HG03469 (cell line): Measurements from ENCODE around the gene CCL3.
"Not testable (repeated sequence)": the region's sequence is repeated elsewhere in the genome, so short reads cannot be mapped to it uniquely, and the experiment has no call there.

ENCODE experiments used
- ATAC-seq: cut with Tn5 transposase; IDR thresholded peaks from one replicate; pipeline ENCODE4 v1.9.1; 2021; ENCODE audit warnings: mild to moderate bottlenecking, moderate library complexity, moderate number of reproducible peaks; ENCODE audit not compliant: unreplicated experiment

The CCL3 gene

DNA sequence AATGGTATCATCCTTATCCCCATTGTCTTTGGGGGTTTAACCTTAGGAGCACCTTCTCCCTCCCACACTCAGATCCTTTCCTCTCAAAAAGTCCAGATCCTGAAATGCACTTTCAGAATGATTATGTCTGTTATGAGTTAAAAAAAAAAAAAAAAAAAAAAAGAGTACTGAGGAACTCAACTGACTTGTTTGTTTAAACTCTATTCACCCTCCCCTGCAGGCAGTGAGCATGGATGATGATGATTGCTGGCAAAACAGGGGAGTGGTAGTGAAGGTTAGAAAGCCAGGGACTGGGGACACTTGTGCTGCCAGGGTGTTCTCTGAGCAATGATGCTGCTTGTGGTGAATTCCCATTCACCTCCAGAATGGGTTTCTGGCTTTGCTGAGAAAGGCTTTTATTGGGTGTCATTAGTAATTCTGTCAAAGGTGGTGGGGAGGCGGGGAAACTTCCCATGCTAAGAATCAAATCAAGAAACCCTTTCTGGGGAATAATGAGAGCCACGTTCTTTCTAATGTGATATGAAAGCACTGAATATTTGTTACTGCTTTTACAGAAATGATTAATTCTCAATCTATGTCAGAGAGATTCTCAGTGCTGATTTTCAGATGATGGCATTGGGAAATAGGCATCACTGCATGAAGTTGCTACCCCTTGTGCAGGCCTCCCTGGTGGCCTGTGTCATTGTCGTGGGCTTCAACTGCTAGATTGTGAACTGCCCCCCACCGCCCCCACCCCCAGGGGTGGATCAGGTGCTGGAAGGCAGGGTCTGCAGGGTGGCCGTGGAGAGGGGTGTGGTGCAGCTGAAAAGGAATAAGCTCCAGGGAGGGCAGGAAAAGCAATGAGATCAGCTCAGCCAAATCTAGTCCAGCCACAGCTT is 27.8 kb upstream of the CCL3 start:
- no peak for ATAC-seq

DNA sequence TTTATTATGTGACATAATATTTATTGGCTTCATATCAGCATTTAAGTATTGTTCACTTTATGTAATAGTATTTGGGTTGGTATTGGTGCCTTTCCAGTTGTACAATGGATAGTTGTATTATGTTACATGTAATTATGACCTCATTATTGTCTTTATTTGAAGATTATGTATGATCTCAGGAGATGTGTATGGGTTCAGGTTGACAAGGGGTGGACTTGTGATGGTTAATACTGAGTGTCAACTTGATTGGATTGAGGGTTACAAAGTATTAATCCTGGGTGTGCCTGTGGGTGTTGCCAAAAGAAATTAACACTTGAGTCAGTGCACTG is 25.7 kb upstream of the CCL3 start:
- not testable (repeated sequence) for ATAC-seq

DNA sequence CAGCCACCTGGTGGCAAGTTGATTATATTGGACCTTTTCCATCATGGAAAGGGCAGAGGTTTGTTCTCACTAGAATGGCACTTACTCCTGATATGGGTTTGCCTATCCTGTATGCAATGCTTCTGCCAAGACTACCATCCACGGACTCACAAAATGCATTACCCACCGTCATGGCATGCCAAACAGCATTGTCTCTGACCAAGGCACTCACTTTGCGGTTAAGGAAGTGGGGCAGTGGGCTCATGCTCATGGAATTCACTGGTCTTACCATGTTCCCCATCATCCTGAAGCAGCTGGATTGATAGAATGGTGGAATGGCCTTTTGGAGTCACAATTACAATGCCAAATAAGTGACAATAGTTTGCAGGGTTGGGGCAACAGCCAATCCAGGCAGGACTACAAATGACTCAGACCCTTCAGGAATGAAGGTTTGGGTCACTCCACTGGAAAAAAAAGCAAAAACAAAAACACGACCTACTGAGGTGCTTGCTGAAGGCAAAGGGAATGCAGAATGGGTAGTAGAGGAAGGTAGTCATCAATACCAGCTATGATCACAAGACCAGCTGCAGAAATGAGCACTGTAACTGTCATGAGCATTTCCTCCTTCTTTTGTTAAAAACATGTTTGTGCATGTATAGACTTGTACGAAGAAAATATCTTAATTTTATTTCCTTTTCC is 25.2 kb upstream of the CCL3 start:
- not testable (repeated sequence) for ATAC-seq

- not testable (repeated sequence) for ATAC-seq
Measured at GRCh38 chr17:36113131-36113530, 23.2 kb upstream of the CCL3 start.

DNA sequence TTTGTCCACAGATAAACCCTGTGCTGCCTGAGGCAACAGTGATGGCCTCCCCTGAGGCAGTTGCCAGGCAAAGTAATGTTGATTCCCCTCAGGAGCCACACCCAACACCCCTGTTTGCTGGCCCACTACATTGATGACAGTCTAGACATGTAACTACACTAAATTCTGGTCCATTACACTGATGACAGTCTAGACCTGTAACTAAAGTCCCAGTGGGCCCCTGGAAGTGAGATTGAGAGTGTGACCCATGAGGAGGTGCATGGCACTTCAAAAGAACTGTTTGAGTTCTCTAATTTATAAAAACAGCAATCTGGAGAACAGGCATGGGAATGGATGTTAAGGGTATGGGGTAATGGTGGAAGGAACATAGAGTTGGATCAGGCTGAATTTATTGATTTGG is 22.6 kb upstream of the CCL3 start:
- no peak for ATAC-seq

DNA sequence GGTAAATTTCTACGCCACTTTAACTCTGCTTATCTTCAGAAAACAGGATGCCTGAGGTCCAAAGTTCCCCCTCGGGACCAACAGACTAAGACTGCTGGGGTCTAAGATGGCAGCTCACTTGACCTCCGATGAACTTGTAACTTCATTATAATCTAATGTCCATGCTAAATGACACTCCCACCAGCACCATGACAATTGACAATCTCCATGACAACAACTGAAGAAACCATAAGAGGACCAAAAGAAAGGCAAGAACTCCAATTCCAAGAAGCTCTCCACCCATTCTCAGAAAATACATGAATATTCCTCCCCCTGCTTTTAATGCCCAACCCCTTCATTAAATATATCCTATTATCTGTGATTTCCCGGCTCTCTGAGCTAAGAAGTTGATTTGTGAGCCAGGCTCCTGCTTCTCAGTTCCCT is 21.1 kb upstream of the CCL3 start:
- ATAC-seq, result no peak

- not testable (repeated sequence) for ATAC-seq
Measured at GRCh38 chr17:36108265-36108664, 18.3 kb upstream of the CCL3 start.

DNA sequence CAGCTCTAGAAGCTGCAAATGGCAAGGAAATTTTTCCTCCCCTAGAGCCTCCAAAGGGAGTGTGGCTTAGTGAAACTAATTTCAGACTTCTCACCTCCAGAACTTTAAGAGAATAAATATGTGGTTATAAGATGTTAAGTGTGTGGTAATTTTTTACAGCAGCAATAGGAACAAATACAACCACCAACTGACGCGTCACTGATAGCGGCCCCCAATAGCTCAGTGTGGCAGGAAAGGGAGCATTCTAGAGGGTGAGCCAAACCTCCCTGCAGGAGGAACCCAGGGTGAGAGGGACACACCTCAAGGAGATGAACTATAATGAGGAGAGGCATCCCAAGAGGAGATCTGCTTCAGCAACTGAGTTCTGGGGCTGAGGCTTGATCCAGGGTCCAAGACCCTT is 17.7 kb upstream of the CCL3 start:
- no peak for ATAC-seq

DNA sequence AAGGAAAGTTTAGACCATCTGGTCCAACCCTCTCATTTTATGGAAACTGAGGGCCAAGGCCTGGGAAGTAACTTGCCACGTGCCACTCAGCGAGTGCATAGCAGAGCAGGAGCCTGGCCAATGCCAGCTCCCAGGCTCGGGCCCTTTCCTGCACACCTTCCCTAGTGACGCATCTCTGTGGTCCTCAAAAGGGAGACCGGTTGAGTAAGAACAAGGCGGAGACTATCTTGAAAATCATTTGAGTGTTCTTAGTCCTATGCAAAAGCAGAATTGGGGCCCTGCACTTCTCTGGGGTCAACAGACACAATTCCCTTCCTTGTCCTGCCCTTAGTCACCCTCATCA is 16.5 kb upstream of the CCL3 start:
- no peak for ATAC-seq

DNA sequence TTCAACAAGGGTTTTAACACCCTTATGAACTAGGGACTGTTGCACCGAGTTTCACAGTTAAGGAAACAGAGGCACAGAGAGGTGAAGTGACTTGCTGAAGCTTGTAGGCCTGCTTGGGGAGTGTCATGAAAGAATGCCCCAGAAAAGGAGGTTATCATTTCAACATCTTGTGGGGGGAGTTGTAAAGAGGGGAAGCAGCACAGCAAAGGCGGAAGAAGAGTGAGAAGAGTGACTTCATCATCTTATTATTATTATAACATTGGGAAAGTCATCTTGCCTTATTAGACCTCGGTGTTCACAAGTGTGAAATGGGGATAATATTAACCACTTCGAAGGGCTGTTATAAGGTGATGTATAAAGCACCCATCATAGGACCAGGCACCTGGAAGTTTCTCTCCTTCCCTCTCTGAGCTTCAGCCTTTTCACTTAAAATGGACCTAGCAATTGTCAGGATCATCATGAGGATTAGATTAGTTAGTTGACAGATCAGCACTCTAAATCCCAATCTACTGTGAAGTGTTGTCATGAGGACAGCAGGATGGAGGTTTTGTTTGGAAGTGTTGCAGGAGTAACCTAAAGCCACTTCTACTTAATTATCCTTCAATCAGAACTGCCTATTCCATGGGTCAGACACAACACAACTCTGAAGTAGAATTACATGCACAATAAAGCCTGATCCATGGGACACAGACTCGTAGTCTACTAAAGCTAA is 16.0 kb upstream of the CCL3 start:
- ATAC-seq, result no peak

DNA sequence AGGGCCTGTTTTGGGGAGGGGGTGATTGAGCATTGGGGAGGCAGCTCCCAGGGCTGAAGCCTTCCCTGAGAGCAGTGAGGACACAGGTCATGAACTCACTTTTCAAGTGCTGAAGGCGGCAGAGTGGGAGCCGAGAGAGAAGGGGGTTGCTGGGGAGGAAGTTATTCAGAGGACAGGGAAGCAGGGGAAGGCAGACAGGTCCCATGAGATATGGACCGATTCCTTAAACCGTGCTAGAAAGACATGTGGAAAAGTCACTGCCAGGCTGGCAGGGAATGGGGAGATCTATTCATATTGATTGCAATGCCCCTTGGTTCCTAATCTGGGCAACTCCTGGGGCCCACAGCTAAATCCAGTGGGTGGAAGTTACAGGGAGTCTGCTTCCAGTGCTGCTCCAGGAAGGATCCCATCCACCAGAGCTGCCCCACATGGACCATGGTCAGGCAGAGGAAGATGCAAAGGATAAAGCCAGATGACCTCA is 14.8 kb upstream of the CCL3 start:
- no peak for ATAC-seq

- not testable (repeated sequence) for ATAC-seq
Measured at GRCh38 chr17:36104246-36104645, 14.3 kb upstream of the CCL3 start.

DNA sequence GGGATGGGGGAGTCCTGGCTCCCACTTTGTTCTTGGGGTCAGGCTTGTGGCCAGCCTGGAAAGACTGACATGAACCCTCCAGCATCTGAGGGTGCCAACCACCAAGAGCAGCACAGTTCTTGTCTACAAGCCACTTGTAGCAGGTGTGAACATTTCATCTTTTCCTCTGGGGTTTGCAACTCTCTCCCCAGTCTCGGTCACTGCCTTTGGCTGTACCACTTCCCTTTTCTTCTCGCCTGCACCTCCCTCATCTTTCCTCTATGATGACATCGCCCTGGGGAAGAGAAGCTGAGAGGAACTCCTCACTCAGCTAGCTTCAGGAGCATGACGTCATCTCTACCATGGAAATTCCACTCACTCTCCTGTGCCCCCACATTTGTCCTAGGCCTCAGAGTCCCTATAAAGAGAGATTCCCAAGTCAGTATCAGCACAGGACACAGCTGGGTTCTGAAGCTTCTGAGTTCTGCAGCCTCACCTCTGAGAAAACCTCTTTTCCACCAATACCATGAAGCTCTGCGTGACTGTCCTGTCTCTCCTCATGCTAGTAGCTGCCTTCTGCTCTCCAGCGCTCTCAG is 13.5 kb upstream of the CCL3 start, which contains the start of gene CCL4:
Gene CCL4 (plus strand): TSS at position 427 of the 575 bp plus-strand sequence. CDS start 79 bp downstream, at position 506.
- peak; percentile 33 for ATAC-seq

- not testable (repeated sequence) for ATAC-seq
Measured at GRCh38 chr17:36099004-36099403, 9.1 kb upstream of the CCL3 start.

DNA sequence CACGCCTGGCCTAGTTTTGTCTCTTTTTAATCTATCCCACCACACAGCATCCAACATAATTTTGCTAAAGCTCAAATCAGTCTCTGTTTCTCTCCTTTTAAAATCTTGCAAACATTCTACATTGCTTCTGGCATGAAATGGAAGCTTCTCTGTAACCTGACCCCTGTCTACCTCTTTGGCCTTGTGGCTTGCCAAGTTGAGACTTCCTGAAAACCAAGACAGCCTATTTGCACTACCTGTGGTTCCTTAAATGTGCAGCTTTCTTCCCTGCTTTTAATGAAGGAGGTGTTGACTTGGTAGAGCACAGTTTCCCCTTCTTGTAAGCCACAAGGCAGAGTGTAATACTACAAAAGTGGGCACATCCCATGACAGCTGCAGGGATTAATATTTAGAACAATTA is 6.0 kb upstream of the CCL3 start:
- ATAC-seq, result no peak

- no peak for ATAC-seq
Measured at GRCh38 chr17:36094746-36095145, 4.8 kb upstream of the CCL3 start.

DNA sequence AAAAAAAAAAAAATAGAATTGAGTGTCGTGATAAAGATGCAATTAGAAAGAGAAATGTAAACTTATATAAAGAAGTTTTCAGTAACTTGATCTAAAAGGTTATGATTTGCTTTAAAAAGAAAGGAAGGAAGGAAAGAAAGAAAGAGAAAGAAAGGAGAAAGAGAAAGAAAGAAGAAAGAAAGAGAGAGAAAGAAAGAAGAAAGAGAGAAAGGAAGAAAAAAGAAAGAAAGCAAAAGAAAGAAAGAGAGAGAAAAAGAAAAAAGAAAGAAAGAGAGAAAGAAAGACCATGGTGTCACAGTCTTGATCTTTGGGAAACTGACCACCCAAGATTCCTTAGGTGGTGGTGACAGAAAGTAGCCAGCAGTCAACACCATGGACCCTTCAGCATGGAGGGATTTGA is 4.3 kb upstream of the CCL3 start:
- no peak for ATAC-seq

GRCh38 chr17:36092715-36093114 is 2.8 kb upstream of the CCL3 start:
- ATAC-seq, result not testable (repeated sequence)

DNA sequence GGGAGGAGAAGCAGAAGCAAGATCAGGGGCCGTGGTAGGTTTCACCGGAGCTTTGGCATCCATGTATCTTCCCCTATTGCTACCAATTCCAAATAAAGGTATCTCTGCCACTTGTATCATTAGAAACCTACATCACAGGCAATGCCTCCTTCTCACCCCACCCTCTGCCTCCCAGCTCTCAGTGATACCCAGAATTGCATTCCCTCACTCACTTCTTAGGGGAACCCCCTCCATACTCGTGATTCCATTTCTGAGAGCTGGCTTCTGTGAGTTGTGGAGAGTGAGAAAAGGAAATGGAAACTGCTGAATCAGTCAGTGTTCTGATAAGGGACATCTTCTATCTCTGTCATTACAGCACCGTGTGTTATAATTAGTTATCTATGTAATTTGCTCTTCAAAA is 2.3 kb upstream of the CCL3 start:
- ATAC-seq, result no peak

- ATAC-seq, result no peak
Measured at GRCh38 chr17:36089339-36089865, 541 bp downstream of the CCL3 start.
